HepG2 (cell line): ENCODE measurements around the gene TNKS1BP1.

Experiments used
- CTCF ChIP-seq: sonication (generic); formaldehyde crosslinking; IDR thresholded peaks from 2 replicates; pipeline ENCODE4 v1.5.0; 2020; ENCODE audit warnings: mild to moderate bottlenecking, missing genetic modification reagents, moderate library complexity
- MIER3 ChIP-seq: IDR thresholded peaks from 2 replicates; pipeline ENCODE4 v1.6.1; 2016; ENCODE audit warnings: missing compliant biosample characterization, borderline replicate concordance
- POLR2AphosphoS5 ChIP-seq: IDR thresholded peaks from 2 replicates; pipeline ENCODE4 v1.6.1; 2012; ENCODE audit warnings: low read depth, low read length
- RNF219 ChIP-seq: sonication (generic); formaldehyde crosslinking; IDR thresholded peaks from 2 replicates; pipeline ENCODE4 v1.5.0; 2020; ENCODE audit warnings: mild to moderate bottlenecking, missing genetic modification reagents
- ZNF512 ChIP-seq: sonication (generic); formaldehyde crosslinking; IDR thresholded peaks from 2 replicates; pipeline ENCODE4 v1.4.0; 2020; ENCODE audit warnings: mild to moderate bottlenecking, missing genetic modification reagents
- ZSCAN31 ChIP-seq: sonication (generic); formaldehyde crosslinking; IDR thresholded peaks from 2 replicates; pipeline ENCODE4 v1.5.0; 2020; ENCODE audit warnings: low read depth, mild to moderate bottlenecking, missing genetic modification reagents

GRCh38 chr11:57331720-57332119 lies 7.0 kb upstream of the TNKS1BP1 start:
- TF ChIP-seq ZSCAN31 (CRISPR knock-in tag) (no peak), RNF219 (CRISPR knock-in tag) (no peak), CTCF (CRISPR knock-in tag) (no peak), ZNF512 (CRISPR knock-in tag) (no peak), POLR2AphosphoS5 (no peak), MIER3 (CRISPR knock-in tag) (no peak)
